GM19463 (cell line): ENCODE data around the gene AUTS2.

Source experiments
- ATAC-seq: cut with Tn5 transposase; IDR thresholded peaks from one replicate; pipeline ENCODE4 v1.9.1; 2021; ENCODE audit warnings: mild to moderate bottlenecking, moderate library complexity; ENCODE audit not compliant: unreplicated experiment

The AUTS2 gene

GRCh38 chr7:69959789-69960499 lies 361.7 kb downstream of the AUTS2 start:
- no peak for ATAC-seq

GRCh38 chr7:69961436-69961835 lies 363.2 kb downstream of the AUTS2 start:
- ATAC-seq = no peak

GRCh38 chr7:69962186-69963065 lies 364.2 kb downstream of the AUTS2 start:
- no peak for ATAC-seq

- no peak for ATAC-seq
Observed at GRCh38 chr7:69963393-69963792, 365.1 kb downstream of the AUTS2 start.

- no peak for ATAC-seq
Observed at GRCh38 chr7:69966766-69967591, 368.7 kb downstream of the AUTS2 start.

GRCh38 chr7:69967689-69968450 lies 369.6 kb downstream of the AUTS2 start:
- ATAC-seq = no peak

GRCh38 chr7:69968969-69969556 lies 370.8 kb downstream of the AUTS2 start:
- no peak for ATAC-seq

GRCh38 chr7:69981646-69982045 lies 383.4 kb downstream of the AUTS2 start:
- ATAC-seq = no peak

GRCh38 chr7:69982197-69982596 lies 383.9 kb downstream of the AUTS2 start:
- no peak for ATAC-seq

GRCh38 chr7:69989551-69989950 lies 391.3 kb downstream of the AUTS2 start:
- ATAC-seq = no peak

- no peak for ATAC-seq
Observed at GRCh38 chr7:69992938-69993337, 394.7 kb downstream of the AUTS2 start.

- ATAC-seq = no peak
Observed at GRCh38 chr7:69994218-69994617, 395.9 kb downstream of the AUTS2 start.

- ATAC-seq = no peak
Observed at GRCh38 chr7:69994886-69995542, 396.7 kb downstream of the AUTS2 start.

- ATAC-seq = no peak
Observed at GRCh38 chr7:69996121-69996520, 397.8 kb downstream of the AUTS2 start.

GRCh38 chr7:70000737-70001348 lies 402.6 kb downstream of the AUTS2 start:
- no peak for ATAC-seq

GRCh38 chr7:70005480-70005879 lies 407.2 kb downstream of the AUTS2 start:
- ATAC-seq = no peak

GRCh38 chr7:70005891-70006260 lies 407.6 kb downstream of the AUTS2 start:
- ATAC-seq = no peak

- ATAC-seq = no peak
Observed at GRCh38 chr7:70006261-70006920, 408.1 kb downstream of the AUTS2 start.

GRCh38 chr7:70008466-70008865 lies 410.2 kb downstream of the AUTS2 start:
- no peak for ATAC-seq
